HG03060 (cell line): ENCODE data around the gene GARIN5B.
"Not testable (repeated sequence)": the region's sequence is repeated elsewhere in the genome, so short reads cannot be mapped to it uniquely, and the experiment has no call there.

Experiments used
- ATAC-seq: cut with Tn5 transposase; IDR thresholded peaks from one replicate; pipeline ENCODE4 v1.9.1; 2021; ENCODE audit warnings: low read depth, moderate number of reproducible peaks; ENCODE audit not compliant: unreplicated experiment

Gene GARIN5B

GRCh38 chr19:55329791-55330190 lies 33.3 kb downstream of the GARIN5B start:
- ATAC-seq: not testable (repeated sequence)

- ATAC-seq: not testable (repeated sequence)
Measured at GRCh38 chr19:55328774-55329318, 34.2 kb downstream of the GARIN5B start.

- ATAC-seq: no peak
Measured at GRCh38 chr19:55325172-55325571, 37.9 kb downstream of the GARIN5B start, which contains the start of gene TMEM150B. TMEM150B (minus strand) TSS chr19:55325341; CDS start chr19:55321036, 4,305 bp downstream.

DNA sequence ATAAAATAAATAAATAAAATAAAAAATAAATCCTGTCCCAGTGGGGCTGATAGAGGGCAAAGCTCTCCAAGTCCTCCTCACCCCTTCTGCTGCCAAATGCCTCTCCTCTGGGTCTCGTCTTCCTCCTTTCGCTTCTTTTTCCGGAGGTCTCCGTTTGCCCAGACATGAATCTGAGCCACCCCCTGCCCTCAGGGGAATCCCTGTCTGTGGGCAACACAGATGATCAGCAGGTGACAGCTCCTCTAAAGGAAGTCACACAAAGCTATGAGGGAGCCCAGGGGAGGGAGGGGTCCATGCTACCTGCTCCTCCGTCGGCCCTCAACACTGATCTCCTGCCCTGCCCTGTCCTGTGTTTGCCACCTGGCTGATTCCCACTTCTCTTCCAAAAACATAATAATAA lies 38.4 kb downstream of the GARIN5B start:
- ATAC-seq: no peak

DNA sequence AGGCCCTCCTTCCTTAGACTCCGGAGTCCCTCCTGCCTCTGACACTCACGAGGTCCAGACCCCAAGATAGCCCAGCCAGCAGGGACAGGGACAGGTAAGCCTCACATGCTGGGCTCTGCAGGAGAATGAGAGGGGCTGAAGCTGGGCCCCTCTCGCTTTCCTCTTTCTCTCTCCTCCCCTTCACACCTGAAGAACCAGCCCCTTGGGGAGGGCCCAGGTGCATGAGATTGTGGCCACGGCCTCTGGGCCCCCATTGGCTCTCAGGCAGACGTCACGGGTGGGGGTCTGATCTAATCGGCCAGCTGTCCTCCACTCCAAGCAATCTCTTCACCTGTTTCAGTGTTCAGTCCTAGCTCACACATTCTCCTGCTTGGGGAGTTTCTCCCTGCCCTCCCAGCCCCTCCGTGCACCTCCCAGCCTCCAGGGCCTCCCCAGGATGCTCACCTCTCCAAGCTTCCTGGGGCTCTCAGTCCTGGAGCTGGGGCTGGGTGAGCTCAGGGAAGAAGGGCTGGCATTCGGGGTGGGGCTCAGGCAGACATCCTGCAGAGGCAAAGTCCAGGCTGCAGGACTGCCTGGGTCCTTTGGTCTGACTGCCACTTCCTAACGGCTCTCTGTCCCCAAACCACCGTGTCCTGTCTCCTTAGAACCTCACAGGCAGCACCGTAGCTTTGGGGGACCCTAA lies 40.7 kb downstream of the GARIN5B start:
- no peak for ATAC-seq

GRCh38 chr19:55321466-55322137 lies 41.5 kb downstream of the GARIN5B start:
- ATAC-seq: no peak

GRCh38 chr19:55320844-55321419 lies 42.1 kb downstream of the GARIN5B start:
- ATAC-seq: no peak

DNA sequence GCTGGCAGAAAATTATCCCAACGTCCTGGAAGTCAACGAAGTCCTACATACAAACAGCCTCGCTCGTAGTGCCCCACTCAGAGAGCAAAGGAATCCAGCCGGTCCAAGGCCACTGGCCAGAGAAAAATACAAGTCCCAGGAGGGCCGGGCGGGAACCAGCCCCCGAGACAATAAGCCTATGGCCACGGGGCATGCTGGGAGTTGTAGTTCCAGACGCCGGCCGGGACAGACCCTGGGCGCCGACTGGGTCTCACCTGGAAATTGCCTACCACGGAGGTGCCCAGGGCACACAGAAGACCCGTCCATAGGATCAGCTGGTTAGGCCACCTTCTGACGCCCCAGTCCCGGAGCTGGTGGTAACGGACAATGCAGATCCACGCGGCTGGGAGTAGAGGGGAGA lies 43.3 kb downstream of the GARIN5B start:
- ATAC-seq: no peak

GRCh38 chr19:55316646-55317045 lies 46.4 kb downstream of the GARIN5B start:
- ATAC-seq: no peak

DNA sequence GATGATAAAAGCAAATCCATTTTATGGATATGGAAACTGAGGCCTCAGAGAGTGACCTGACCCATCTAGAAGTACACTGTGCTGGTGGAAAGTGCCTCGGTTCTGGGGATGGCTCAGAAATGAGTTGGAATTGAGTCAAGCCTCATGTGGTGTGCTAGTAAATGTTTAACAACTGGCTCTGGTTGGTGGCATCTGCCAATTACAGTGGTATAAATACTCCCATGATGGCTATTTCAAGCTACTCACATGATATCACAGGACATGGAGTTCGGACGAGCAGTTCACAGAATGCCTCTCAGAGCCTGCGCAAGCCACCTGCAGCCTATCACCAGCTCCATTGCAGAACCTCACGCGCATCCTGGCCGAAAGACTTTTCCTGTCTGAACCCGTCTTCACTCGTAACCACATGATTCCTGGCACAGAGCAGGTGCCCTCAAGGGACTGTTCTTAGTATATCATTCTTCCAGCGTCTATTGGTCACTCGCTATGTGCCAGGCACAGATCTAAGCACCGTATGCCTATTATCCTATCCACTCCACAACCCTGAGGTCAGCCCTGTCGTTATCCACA lies 47.0 kb downstream of the GARIN5B start:
- no peak for ATAC-seq

DNA sequence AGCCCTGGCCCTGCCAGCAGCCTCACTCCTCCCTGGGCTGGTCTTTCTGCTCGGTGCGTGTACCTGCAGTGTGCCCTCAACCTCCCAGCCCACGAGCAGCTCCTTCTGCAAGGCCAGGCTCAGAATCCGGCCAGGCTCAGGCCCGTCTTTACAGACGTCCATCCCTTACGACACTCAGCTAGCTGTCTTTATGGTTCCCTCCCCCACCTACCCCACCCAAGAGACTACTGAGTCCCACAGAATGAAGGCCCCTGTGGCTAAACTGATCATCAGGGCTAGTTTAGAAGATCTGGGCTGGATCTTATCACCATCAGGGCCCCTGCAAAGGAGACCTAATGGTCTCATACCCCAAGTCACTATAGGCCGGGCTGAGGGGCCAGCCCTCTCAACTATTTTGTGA lies 48.7 kb downstream of the GARIN5B start:
- no peak for ATAC-seq

- no peak for ATAC-seq
Measured at GRCh38 chr19:55312621-55313512, 50.2 kb downstream of the GARIN5B start.

GRCh38 chr19:55311797-55312196 lies 51.3 kb downstream of the GARIN5B start:
- no peak for ATAC-seq

DNA sequence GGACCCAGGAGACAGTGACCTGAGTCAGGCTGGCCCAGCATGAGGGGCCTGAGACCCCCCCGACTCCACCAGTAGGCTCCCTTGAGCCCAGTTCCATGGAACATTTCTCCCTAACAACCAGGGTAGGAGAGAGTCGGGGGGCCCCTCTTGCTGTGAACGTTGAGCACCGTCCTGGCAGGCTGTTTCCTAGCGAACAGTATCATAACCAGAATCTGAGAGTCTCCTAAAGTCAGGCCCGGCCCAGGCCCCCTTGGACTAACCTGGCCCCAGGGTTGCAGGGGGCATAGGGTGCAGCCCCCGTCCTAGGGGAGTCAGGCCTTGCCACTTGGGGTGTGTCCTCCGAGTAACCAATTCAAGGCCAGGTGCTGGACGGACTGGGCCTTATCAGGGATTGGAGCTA lies 51.7 kb downstream of the GARIN5B start:
- no peak for ATAC-seq

DNA sequence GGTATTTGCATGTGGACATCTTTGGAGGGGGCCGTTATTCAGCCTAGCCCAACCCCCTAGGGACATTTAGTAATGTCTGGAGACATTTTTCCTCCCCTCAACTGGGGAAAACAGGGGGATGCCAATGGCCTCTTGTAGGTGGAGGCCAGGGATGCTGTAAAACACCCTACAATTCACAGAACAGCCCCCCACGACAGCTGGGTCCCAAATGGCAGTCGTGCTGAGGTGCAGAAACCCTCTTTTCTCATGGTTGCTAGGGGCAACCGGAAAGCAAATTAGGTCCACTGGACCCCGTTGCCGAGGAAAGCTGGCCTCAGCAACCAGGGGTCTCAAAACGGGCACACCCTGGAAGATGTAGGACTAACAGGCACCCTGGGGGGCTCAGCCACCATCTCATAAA lies 52.6 kb downstream of the GARIN5B start:
- ATAC-seq: no peak

DNA sequence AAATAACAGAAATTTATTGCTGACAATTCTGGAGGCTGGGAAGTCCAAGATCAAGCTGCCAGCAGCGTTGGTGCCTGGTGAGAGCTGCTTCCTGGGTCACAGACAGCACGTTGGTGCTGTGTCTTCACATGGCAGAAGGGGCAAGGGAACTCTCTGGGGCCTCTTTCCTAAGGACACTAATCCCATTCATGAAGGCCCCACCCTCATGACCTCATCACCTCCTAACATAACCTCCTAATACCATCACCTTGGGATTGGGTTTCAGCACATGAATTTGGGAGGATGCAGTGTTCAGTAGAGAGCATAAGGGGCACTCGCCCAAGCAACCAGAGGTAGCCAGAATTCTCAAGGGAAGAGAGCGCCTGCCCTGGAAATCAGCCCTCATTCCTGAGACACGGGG lies 53.6 kb downstream of the GARIN5B start:
- ATAC-seq: no peak

- ATAC-seq: no peak
Measured at GRCh38 chr19:55308281-55308680, 54.8 kb downstream of the GARIN5B start.

- ATAC-seq: no peak
Measured at GRCh38 chr19:55306712-55307111, 56.3 kb downstream of the GARIN5B start.

GRCh38 chr19:55305983-55306562 lies 57.0 kb downstream of the GARIN5B start:
- no peak for ATAC-seq

GRCh38 chr19:55305491-55305890 lies 57.6 kb downstream of the GARIN5B start:
- no peak for ATAC-seq
